Caco-2 (cell line): Measurements from ENCODE around the gene TBKBP1. TPM values are rescaled to one million over a fixed set of nuclear protein-coding genes. Genes with fewer than 3 reads are reported as not detected.

ENCODE experiments used
- BruUV-seq: library from RNA; stranded (reverse); fragments of 400-500 nt; replicated peaks from 2 replicates; lab custom pipeline; 2021; lab: Mats Ljungman, UMichigan
- CTCF ChIA-PET: fragments of 300-600 bp; sonication (Branson Sonifier 250); formaldehyde crosslinking; loops from one replicate; lab custom pipeline; 2022; ENCODE audit warnings: antibody characterized with exemption; lab: Charles Lee
- POLR2A ChIA-PET: fragments of 300-600 bp; sonication (Branson Sonifier 250); formaldehyde crosslinking; loops from one replicate; lab custom pipeline; 2022; ENCODE audit warnings: antibody characterized with exemption; lab: Charles Lee
- DNase-seq, 2 experiments: peaks; one replicate each; pipeline versions ENCODE4 v3.0.0 to v3.0.0-alpha.2; 2020 to 2022
- H3K27me3 ChIP-seq: replicated peaks from 2 replicates; pipeline ENCODE4 v1.6.0; 2011; ENCODE audit warnings: low read length; ENCODE audit not compliant: control insufficient read depth, insufficient read depth
- H3K36me3 ChIP-seq: 2 replicates; pipeline ENCODE4 v1.5.1; 2011; ENCODE audit warnings: low read length; ENCODE audit not compliant: control insufficient read depth, insufficient read depth
- H3K4me1 ChIP-seq: fragments of 250-450 bp; sonication (Bioruptor Pico); 2 replicates; pipeline ENCODE4 v1.5.1; 2020; ENCODE audit warnings: mild to moderate bottlenecking
- H3K4me3 ChIP-seq: 2 replicates; pipeline ENCODE4 v1.5.1; 2011; ENCODE audit warnings: low read depth, mild to moderate bottlenecking, control low read depth, low read length
- H3K9me3 ChIP-seq: fragments of 250-450 bp; sonication (Bioruptor Pico); 2 replicates; pipeline ENCODE4 v1.5.1; 2020; ENCODE audit warnings: mild to moderate bottlenecking, moderate library complexity
- H3K27ac Mint-ChIP-seq: one replicate; pipeline ENCODE4 v1.8.0; 2022; ENCODE audit warnings: mixed read lengths; ENCODE audit not compliant: unreplicated experiment
- H3K27me3 Mint-ChIP-seq: one replicate; pipeline ENCODE4 v1.8.0; 2022; ENCODE audit warnings: mixed read lengths; ENCODE audit not compliant: insufficient read depth, unreplicated experiment
- H3K36me3 Mint-ChIP-seq: one replicate; pipeline ENCODE4 v1.8.0; 2022; ENCODE audit warnings: mild to moderate bottlenecking, mixed read lengths; ENCODE audit not compliant: insufficient read depth, unreplicated experiment
- H3K4me1 Mint-ChIP-seq: one replicate; pipeline ENCODE4 v1.8.0; 2022; ENCODE audit warnings: low read depth, mixed read lengths; ENCODE audit not compliant: unreplicated experiment
- H3K4me3 Mint-ChIP-seq: one replicate; pipeline ENCODE4 v1.8.0; 2022; ENCODE audit warnings: mild to moderate bottlenecking, moderate library complexity, mixed read lengths; ENCODE audit not compliant: unreplicated experiment
- H3K9me3 Mint-ChIP-seq: one replicate; pipeline ENCODE4 v1.8.0; 2022; ENCODE audit warnings: mixed read lengths; ENCODE audit not compliant: unreplicated experiment
- CTCF ChIP-seq, 2 experiments: fragments of 200-600 bp in 1 of 2; IDR thresholded peaks; 1 replicate in 1 of 2; 2 replicates in 1 of 2; pipeline versions ENCODE4 v1.5.1 to v1.8.0; 2011 to 2022; ENCODE audit warnings: antibody characterized with exemption in 1 of 2, control low read depth in 1 of 2, inconsistent platforms in 1 of 2, low read depth in 1 of 2, low read length in 1 of 2, mild to moderate bottlenecking in 1 of 2, moderate library complexity in 1 of 2; ENCODE audit not compliant: insufficient read depth in 1 of 2, severe bottlenecking in 1 of 2, unreplicated experiment in 1 of 2
- intact Hi-C: fragments of 100-400 bp; cut with micrococcal nuclease; formaldehyde crosslinking; loops from one replicate; pipeline ENCODE4 v1.10.0; 2022; ENCODE audit not compliant: unreplicated experiment
- total RNA-seq: library from RNA; stranded (reverse); gene quantifications from 2 replicates; pipeline ENCODE4 v1.2.3, GENCODE V29; 2022

TBKBP1 gene
- total RNA-seq, 1 experiment from 2014 or later: 27.4 TPM

GRCh38 chr17:47663912-47664623 lies 29.9 kb upstream of the TBKBP1 start:
- H3K27me3 ChIP-seq: no peaks in the 10 kb centered on the region
- no peak overlapping the region for H3K4me3 ChIP-seq
- no peaks in the 10 kb centered on the region for H3K4me1 ChIP-seq
- ChIA-PET CTCF (interaction anchor here (0.6 to 4.5 kb wide), 8 partner anchors 8 to 991 kb away, joined by 3 to 50 read pairs (median 4); partner anchors contain the start of genes KPNB1 and TBX21), POLR2A (interaction anchor here (0.7 to 3.3 kb wide), 2 partner anchors 14 to 17 kb away, joined by 3 to 30 read pairs; partner anchors contain the start of gene KPNB1)
- BruUV-seq: no TSS peak
- Mint-ChIP-seq H3K27me3 (no peaks in the 10 kb centered on the region), H3K27ac (peak overlapping the region; percentile 10), H3K9me3 (no peaks in the 10 kb centered on the region), H3K4me1 (no peaks in the 10 kb centered on the region), H3K4me3 (no peak overlapping the region), H3K36me3 (peaks cover 100% of the 10 kb centered on the region)
- peak; percentile 84 to 89 for DNase-seq
- no peaks in the 10 kb centered on the region for H3K9me3 ChIP-seq
- intact Hi-C loops: loop anchor here (5.0 kb wide), 1 partner anchor 138 kb away; no protein-coding TSS in a partner anchor
- peak; percentile 94 to 98 for TF ChIP-seq CTCF (IDR thresholded peaks at IDR 0.05; ENCODE audit: insufficient read depth in 1 of 2, low read depth in 1 of 2, low read length in 1 of 2, severe bottlenecking in 1 of 2, unreplicated experiment in 1 of 2)
- peaks cover 28% of the 10 kb centered on the region for H3K36me3 ChIP-seq

DNA sequence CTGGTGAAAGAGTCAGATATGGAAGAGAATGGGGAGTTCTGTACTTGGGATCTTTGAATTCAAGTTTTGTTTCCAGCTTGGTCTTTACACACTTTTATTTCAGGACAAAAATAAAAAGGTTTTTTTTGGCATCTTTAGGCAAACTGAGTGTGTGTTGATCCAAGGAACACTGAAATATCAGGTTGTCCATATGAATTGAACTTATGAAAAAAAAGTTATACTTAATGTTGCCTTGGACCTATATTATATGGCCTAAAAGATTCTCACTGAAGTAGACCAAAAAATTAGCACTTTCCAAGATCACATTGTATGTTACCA lies 29.4 kb upstream of the TBKBP1 start:
- Mint-ChIP-seq H3K27me3 (no peaks in the 10 kb centered on the region), H3K36me3 (peaks cover 100% of the 10 kb centered on the region), H3K27ac (peak overlapping the region; percentile 10), H3K4me1 (no peaks in the 10 kb centered on the region), H3K4me3 (no peak overlapping the region), H3K9me3 (no peaks in the 10 kb centered on the region)
- no TSS peak for BruUV-seq
- CTCF ChIA-PET: interaction anchor here (0.6 to 4.5 kb wide), 6 partner anchors 8 to 991 kb away, joined by 3 to 50 read pairs (median 4); partner anchors contain the start of gene KPNB1
- no peak for TF ChIP-seq CTCF (IDR thresholded peaks at IDR 0.05; ENCODE audit: insufficient read depth in 1 of 2, low read depth in 1 of 2, low read length in 1 of 2, severe bottlenecking in 1 of 2, unreplicated experiment in 1 of 2)
- Histone ChIP-seq H3K9me3 (no peaks in the 10 kb centered on the region), H3K4me1 (no peaks in the 10 kb centered on the region), H3K27me3 (no peaks in the 10 kb centered on the region), H3K4me3 (no peak overlapping the region), H3K36me3 (peaks cover 30% of the 10 kb centered on the region)
- intact Hi-C loops: loop anchor here (5.0 kb wide), 1 partner anchor 138 kb away; no protein-coding TSS in a partner anchor
- DNase-seq: no peak
- POLR2A ChIA-PET: interaction anchor here (3.3 kb wide), 1 partner anchor 15 kb away, joined by 30 read pairs; the partner anchor contains the start of gene KPNB1

DNA sequence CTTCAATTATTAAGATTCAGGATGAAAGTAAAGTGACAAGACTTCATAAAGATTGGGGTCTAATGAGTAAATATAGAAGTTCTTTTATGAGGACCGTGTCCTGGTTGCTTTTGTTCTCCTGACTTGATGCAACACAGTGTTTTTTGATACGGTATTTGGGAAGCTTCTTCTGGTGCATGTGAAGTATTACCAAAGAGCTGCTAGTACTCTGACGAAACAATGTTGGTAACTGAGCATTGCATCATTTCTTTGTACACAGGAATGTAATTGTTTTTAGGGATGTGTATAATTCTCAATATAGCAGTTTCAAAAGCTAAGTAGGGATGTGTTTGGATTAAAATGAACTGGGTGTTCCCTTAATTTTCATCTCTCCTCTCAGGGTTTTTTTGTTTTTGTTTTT lies 28.3 kb upstream of the TBKBP1 start:
- ChIA-PET POLR2A (interaction anchor here (0.6 to 1.0 kb wide), 3 partner anchors 8 to 90 kb away, joined by 3 to 16 read pairs (median 3); partner anchors contain the start of gene KPNB1), CTCF (interaction anchor here (1.0 to 4.5 kb wide), 3 partner anchors 12 to 42 kb away, joined by 3 to 50 read pairs (median 5); partner anchors contain the start of gene KPNB1)
- no TSS peak for BruUV-seq
- no peaks in the 10 kb centered on the region for H3K27me3 ChIP-seq
- Mint-ChIP-seq H3K4me1 (no peaks in the 10 kb centered on the region), H3K36me3 (peaks cover 100% of the 10 kb centered on the region), H3K9me3 (no peaks in the 10 kb centered on the region), H3K4me3 (no peak overlapping the region), H3K27ac (no peak overlapping the region), H3K27me3 (no peaks in the 10 kb centered on the region)
- no peaks in the 10 kb centered on the region for H3K9me3 ChIP-seq
- no peaks in the 10 kb centered on the region for H3K4me1 ChIP-seq
- no peak for TF ChIP-seq CTCF (IDR thresholded peaks at IDR 0.05; ENCODE audit: insufficient read depth in 1 of 2, low read depth in 1 of 2, low read length in 1 of 2, severe bottlenecking in 1 of 2, unreplicated experiment in 1 of 2)
- no peak overlapping the region for H3K4me3 ChIP-seq
- no peak for DNase-seq
- H3K36me3 ChIP-seq: peaks cover 33% of the 10 kb centered on the region
- intact Hi-C loops: no loop called here
